Left lobe of liver (tissue), 2 donors: ENCODE measurements around the gene RPAP3. TPM values are rescaled to one million over a fixed set of nuclear protein-coding genes. Genes with fewer than 3 reads are reported as not detected.
"Not testable (repeated sequence)": the region's sequence is repeated elsewhere in the genome, so short reads cannot be mapped to it uniquely, and the experiment has no call there.

Experiments
- ATAC-seq: fragments of 200-7000 bp; cut with Tn5 transposase; one replicate; pipeline ENCODE4 v1.9.1; 2020; ENCODE audit warnings: mild to moderate bottlenecking, moderate library complexity
- DNase-seq: peaks from one replicate; pipeline ENCODE4 v3.0.0-alpha.2; 2020; ENCODE audit warnings: low spot score
- total RNA-seq: library from RNA; stranded (reverse); gene quantifications from one replicate; pipeline ENCODE4 v1.2.1, GENCODE V29; 2021
- donor health status: DM: no; HTN: no; CAD: no; lungs with moderate emphysema.
- donor health status: DM: no; HTN: yes; CAD: no.

The RPAP3 gene
- total RNA-seq, 1 donor from 2014 or later: 5.8 TPM

- DNase-seq (no peak), ATAC-seq (no peak)
Measured at GRCh38 chr12:47698055-47698454, 7.8 kb downstream of the RPAP3 start.

- no peak for DNase-seq
Measured at GRCh38 chr12:47689215-47689614, 16.6 kb downstream of the RPAP3 start.

DNA sequence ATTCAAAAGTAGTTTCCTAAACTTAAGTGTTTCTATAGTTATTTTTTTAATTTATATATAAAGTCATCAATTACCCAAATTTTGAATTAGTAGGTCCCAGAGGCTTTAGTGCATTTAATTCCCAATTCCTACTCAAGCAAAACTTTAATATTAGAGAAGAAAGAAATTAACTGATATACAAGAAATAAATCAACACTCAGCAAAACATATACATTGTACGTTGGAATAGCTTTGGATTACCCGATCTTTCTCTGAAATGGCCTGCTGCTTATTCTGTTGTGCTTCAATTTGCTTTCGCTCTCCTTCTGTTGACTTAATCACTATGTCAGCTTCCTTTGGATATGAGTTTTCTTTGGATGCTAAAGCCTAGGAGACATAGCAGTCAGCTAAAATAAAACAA is 18.2 kb downstream of the RPAP3 start:
- ATAC-seq (no peak), DNase-seq (no peak)

More at GRCh38 chr12:47689215-47689614, 16.6 kb downstream of the RPAP3 start:
- peak; percentile 88 for ATAC-seq

GRCh38 chr12:47686645-47687240 is 19.1 kb downstream of the RPAP3 start:
- ATAC-seq: peak; percentile 88

GRCh38 chr12:47679785-47680184 is 26.0 kb downstream of the RPAP3 start:
- DNase-seq (no peak), ATAC-seq (no peak)

More at GRCh38 chr12:47686645-47687240, 19.1 kb downstream of the RPAP3 start:
- DNase-seq: no peak

DNA sequence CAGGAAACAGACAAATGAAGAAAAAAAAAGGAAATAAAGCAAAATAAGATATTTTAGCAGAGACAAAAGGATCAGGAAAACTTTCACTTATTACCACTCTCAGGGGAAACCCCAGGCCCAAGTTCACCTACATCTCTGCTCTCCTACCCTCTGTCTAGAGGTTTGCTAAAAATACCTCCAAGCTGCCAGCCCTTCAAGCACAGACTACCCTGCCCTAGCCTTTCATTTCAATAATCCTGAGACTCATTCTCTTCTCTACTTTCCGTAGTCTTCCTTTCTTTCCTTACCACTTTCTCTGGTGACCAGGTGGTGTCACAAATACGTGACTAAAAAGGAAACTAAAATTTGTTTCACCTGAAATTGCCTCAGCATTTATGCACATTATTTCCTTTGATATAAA is 33.8 kb downstream of the RPAP3 start:
- no peak for DNase-seq

DNA sequence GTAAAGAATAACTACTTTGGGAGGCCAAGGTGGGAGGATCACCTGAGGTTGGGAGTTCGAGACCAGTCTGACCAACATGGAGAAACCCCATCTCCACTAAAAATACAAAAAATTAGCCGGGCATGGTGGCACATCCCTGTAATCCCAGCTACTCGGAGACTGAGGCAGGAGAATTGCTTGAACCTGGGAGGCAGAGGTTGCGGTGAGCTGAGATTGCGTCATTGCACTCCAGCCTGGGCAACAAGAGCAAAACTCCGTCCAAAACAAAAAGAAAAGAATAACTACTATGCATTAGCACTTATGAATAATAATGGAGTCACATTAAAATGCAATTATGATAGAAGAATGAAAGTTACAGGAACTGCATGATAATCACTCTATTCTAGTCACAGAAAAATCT is 37.9 kb downstream of the RPAP3 start:
- ATAC-seq, DNase-seq: not testable (repeated sequence)

More for the DNA sequence above, 33.8 kb downstream of the RPAP3 start:
- no peak for ATAC-seq

DNA sequence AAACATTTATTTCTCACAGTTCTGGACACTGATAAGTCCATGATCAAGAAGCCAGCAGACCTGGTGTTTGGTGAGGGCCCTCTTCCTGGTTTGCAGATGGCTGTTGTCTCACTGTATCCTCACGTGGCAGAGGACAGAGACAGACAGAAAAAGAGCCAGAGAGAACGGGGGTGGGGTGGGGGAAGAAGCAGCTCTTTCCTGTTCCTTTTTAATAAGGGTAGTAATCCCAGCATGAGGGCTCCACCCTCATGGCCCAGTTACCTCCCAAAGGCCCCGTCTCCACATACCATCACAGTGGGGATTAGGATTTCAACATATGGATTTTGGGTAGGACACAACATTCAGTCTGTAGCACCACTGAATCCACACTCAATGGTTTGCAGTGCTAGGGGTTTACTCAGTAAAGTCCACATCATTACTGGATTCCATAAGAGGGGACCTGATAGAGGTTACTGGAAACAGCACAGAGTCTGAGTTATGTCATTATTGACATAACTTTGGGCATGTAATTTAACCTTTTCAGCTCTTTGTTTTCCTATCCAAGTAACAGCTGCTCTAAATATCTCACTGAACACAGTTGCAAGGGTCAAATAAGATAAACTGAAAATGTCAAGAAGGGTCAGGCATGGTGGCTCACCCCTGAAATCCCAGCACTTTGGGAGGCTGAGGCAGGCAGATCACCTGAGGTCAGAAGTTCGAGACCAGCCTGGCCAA is 53.2 kb downstream of the RPAP3 start:
- ATAC-seq (peak; percentile 34), DNase-seq (no peak)

DNA sequence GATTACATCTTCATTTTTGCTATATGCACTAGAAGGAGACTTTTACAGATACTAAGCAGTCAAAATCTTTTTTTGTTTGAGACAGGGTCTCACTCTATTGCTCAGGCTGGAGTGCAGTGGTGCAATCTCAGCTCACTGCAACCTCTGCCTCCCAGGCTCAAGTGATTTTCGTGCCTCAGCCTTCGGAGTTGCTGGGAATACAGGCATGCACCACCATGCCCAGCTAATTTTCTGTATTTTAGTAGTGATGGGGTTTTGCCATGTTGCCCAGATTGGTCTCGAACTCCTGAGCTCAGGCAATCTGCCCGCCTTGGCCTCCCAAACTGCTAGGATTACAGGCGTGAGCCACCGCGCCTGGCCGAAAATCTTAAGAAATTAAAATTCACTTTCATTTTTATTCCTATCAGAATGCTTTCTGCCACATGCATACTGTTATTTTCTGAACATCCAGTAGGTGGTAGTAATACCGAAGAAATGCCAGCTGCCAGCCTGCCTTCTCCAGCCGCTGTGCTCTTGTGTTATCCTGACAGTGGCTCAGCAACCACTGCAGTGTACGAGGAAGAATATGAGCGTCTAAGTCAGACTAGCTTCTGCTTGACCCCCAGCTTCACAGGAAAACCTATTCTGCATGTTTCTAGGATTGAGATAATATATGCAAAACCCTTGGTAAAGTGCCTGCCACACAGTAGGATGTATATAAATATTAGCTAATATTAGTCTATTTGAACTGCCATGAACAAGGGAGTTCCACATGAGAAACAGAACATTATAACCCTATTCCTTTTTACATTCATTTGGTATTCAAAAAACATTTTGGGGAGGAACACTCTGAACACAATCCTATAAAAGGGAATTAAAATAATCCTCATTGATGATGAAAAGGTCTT is 54.2 kb downstream of the RPAP3 start:
- peak; percentile 66 for DNase-seq
- ATAC-seq: peak; percentile 98

DNA sequence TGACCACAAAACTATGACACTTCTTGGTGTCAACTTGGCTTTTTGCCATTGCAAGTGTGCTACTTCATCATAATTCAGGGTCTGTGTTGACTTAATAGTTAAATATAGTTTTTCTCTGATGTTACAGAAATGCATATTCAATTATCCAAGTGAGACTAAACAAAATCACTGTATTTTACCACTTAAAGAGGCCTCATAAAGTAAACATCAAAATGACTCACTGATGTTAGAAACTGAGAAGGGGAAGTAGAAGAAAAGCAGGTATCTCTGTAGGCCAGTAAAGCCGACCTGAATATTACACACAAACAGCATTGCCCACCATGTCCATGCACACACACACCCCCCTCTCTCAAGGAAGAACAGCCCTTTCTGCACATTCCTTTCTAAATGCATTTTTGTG is 55.4 kb downstream of the RPAP3 start:
- DNase-seq (no peak), ATAC-seq (no peak)

GRCh38 chr12:47649381-47649780 is 56.4 kb downstream of the RPAP3 start:
- no peak for DNase-seq
- ATAC-seq: no peak

- no peak for DNase-seq
- no peak for ATAC-seq
Measured at GRCh38 chr12:47648056-47648579, 57.7 kb downstream of the RPAP3 start.

- ATAC-seq, DNase-seq: not testable (repeated sequence)
Measured at GRCh38 chr12:47642310-47642709, 63.5 kb downstream of the RPAP3 start.

DNA sequence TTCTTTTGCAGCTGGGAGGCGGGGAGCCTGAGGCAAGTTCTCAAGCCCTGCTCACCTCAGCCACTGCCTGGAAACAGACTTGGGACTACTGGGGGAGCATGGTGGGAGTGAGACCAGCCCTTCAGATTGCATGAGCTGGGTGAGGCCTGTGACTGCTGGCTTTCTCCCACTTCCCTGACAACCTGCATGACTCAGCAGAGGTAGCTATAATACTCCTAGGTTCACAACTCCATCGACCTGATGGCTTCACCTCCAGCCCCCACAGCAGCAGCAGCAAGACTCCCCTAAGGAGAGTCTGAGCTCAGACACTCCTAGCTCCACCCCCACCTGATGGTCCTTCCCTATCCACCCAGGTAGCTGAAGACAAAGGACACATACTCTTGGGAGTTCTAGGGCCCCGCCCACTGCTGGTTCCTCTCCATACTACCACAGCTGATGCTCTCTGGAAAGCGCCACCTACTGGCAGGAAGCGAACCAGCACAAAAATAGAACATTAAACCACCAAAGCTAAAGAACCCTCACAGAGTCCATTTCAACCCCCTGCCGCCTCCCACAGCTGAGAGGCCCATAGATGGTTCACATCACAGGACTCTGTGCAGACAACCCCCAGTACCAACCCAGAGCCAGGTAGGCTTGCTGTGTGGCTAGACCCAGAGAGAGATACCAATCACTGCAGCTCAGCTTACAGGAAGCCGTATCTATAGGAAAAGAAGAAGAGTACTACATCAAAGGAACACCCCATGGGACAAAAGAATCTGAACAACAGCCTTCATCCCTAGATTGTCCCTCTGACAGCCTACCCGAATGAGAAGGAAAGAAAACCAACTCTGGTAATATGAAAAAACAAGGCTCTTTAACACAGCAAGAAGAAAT is 68.7 kb downstream of the RPAP3 start:
- peak; percentile 53 for DNase-seq
- peak; percentile 29 for ATAC-seq

DNA sequence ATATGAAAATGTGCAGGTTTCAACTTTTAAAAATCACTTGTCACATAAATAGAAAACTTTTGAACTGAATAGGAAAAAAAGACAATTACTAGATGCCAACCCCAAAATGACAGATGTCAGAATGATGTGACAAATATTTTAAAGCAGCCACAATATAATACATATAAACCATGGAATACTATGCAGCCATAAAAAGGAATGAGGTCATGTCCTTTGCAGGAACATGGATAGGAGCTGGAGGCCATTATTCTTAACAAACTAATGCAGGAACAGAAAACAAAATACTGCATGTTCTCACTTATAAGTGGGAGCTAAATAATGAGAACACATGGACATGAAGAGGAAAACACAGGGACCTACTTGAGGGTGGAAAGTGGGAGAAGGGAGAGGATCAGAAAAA is 70.1 kb downstream of the RPAP3 start:
- not testable (repeated sequence) for ATAC-seq, DNase-seq

GRCh38 chr12:47634127-47634526 is 71.7 kb downstream of the RPAP3 start:
- DNase-seq (no peak), ATAC-seq (no peak)

DNA sequence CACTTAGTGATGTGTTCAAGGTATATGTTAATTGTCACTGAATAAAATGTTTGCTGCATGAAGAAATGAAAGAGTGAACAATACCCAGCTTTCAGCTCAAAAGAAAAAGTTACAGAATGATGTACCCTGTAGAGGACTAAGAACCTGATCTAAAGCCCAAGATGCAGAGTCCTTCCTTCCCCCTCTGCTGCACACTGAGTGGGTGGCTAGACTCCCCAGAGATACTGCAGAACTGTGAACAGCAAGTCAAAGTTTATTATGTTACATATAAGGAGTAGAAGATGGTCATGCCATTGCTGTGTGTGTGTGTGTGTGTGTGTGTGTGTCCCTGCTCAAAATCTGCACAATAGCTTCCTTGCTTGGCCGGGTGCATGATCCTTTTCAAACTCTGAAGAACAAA is 83.9 kb downstream of the RPAP3 start:
- no peak for DNase-seq
- no peak for ATAC-seq

DNA sequence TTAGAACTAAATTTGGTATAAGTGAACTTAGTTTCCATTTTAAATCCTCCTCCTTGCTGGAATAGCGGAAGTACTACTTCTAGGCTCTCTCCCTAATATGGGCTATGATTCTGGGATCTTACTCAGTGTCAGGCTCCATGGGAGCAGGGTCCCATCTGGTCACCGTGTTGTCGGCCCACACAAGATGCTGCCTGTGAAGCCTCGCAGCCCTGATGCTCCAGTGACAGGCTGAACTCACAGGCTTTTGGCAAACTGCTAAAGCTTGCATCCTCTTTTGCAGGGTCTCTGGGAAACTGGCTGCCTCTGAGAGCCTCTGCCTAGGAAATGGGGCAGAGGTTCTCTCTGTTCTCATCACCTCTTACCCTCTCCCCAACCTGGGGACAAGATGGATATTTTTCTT is 88.4 kb downstream of the RPAP3 start:
- ATAC-seq: no peak
- no peak for DNase-seq

DNA sequence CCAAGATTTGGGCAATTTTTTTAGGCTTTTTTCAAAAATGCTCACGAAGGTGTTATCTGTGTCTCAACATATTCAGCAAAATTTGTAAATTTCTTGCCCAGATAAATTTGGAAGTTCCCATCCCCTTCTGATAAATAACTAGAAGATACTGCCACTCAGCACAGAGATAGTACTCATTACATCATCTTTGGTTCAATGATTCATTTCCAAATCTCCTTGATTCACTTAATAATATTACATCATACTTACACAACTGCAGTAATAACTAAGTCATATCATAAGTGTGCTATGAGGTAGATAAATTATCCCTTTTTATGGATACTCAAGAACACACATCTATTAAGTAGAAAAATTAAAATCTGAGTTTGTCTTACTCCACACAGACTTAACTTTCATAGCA is 89.4 kb downstream of the RPAP3 start:
- ATAC-seq (no peak), DNase-seq (no peak)

GRCh38 chr12:47615711-47616110 is 90.1 kb downstream of the RPAP3 start:
- ATAC-seq (no peak), DNase-seq (no peak)
